Measurements from ENCODE around the gene FMC1. TPM values are rescaled to one million over a fixed set of nuclear protein-coding genes. Genes with fewer than 3 reads are reported as not detected.
"Not testable (repeated sequence)": the region's sequence is repeated elsewhere in the genome, so short reads cannot be mapped to it uniquely, and the experiment has no call there.

The FMC1 gene
- total RNA-seq, 1 experiment from 2014 or later = 24.7 TPM

GRCh38 chr7:139330333-139331030 is 10.7 kb upstream of the FMC1 start:
- Histone ChIP-seq H3K4me3 (ENCODE audit: insufficient read depth, low read depth, low read length) (no peak overlapping the region), H3K36me3 (replicated peaks; ENCODE audit: control insufficient read depth, insufficient read depth, low read length) (no peaks in the 10 kb centered on the region), H3K27me3 (ENCODE audit: control insufficient read depth, insufficient read depth, low read length) (no peaks in the 10 kb centered on the region)
- no peak for DNase-seq

GRCh38 chr7:139332697-139333359 is 8.3 kb upstream of the FMC1 start:
- H3K27me3 ChIP-seq (ENCODE audit: control insufficient read depth, insufficient read depth, low read length) = no peaks in the 10 kb centered on the region

GRCh38 chr7:139333443-139333842 is 7.7 kb upstream of the FMC1 start:
- not testable (repeated sequence) for DNase-seq; H3K27me3 ChIP-seq (ENCODE audit: control insufficient read depth, insufficient read depth, low read length)

More at GRCh38 chr7:139332697-139333359, 8.3 kb upstream of the FMC1 start:
- DNase-seq = no peak
- no peak overlapping the region for H3K4me3 ChIP-seq (ENCODE audit: insufficient read depth, low read depth, low read length)
- no peaks in the 10 kb centered on the region for H3K36me3 ChIP-seq (replicated peaks; ENCODE audit: control insufficient read depth, insufficient read depth, low read length)

DNA sequence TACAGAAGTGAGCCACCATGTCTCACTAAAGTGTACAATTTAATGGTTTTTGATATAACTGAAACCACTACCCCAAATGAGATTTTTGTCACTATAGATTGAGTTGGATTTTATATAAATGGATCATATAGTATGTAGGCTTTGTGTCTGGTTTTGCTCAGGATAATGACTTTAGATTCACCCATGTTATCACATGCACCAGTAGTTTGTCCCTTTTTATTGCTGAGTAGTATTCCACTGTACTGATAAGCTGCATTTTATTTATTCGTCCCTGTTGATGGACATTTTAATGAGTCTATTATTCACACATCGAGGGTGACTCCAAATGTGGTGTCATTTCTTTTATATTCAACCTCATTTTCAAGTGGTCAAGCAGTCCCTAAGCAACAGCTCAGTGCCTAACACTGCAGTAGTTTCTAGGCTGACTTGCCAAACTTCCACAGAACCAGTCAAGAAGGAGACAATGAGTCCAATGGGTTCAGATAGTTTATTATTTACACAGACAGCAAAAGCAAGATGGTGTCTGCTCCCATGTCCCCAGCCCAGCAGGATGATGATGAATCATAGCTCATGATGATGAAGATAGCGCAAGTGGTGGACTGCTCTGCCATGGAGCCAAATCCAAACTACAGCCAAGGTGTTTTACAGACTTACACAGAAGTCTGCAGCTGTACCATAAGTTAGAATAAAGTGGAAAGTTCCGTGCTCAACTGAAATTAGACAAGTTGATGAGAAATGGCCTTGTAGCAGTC is 6.6 kb upstream of the FMC1 start:
- Histone ChIP-seq H3K36me3 (replicated peaks; ENCODE audit: control insufficient read depth, insufficient read depth, low read length) (no peaks in the 10 kb centered on the region), H3K4me3 (ENCODE audit: insufficient read depth, low read depth, low read length) (no peak overlapping the region), H3K27me3 (ENCODE audit: control insufficient read depth, insufficient read depth, low read length) (no peaks in the 10 kb centered on the region)
- DNase-seq = no peak

More at GRCh38 chr7:139333443-139333842, 7.7 kb upstream of the FMC1 start:
- H3K4me3 ChIP-seq (ENCODE audit: insufficient read depth, low read depth, low read length); H3K36me3 ChIP-seq (replicated peaks; ENCODE audit: control insufficient read depth, insufficient read depth, low read length): not testable (repeated sequence)

GRCh38 chr7:139339025-139339424 is 2.1 kb upstream of the FMC1 start:
- H3K27me3 ChIP-seq (ENCODE audit: control insufficient read depth, insufficient read depth, low read length) = no peaks in the 10 kb centered on the region
- H3K36me3 ChIP-seq (replicated peaks; ENCODE audit: control insufficient read depth, insufficient read depth, low read length) = no peaks in the 10 kb centered on the region; the same call in 1 of the 2 replicates
- no peak overlapping the region for H3K4me3 ChIP-seq (ENCODE audit: insufficient read depth, low read depth, low read length)
- no peak for DNase-seq

DNA sequence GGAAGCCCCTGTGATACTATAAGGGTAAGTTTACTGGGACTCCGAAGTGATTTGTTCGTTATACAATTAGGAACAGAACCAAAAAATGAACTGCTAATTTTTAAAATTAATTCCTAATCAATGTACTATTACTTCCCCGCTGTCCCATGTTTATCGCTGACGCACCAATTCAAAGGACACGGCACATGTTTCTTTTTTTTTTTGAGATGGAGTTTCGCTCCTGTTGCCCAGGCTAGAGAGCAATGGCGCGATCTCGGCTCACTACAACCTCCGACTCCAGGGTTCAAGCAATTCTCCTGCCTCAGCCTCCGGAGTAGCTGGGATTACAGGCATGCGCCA is 1.5 kb upstream of the FMC1 start:
- Histone ChIP-seq H3K36me3 (replicated peaks; ENCODE audit: control insufficient read depth, insufficient read depth, low read length) (no peaks in the 10 kb centered on the region; the same call in 1 of the 2 replicates), H3K4me3 (ENCODE audit: insufficient read depth, low read depth, low read length) (peak overlapping the region; percentile 96), H3K27me3 (ENCODE audit: control insufficient read depth, insufficient read depth, low read length) (no peaks in the 10 kb centered on the region)
- no peak for DNase-seq

GRCh38 chr7:139340037-139340807 is 915 bp upstream of the FMC1 start:
- no peaks in the 10 kb centered on the region for H3K27me3 ChIP-seq (ENCODE audit: control insufficient read depth, insufficient read depth, low read length)
- peak overlapping the region; percentile 96 for H3K4me3 ChIP-seq (ENCODE audit: insufficient read depth, low read depth, low read length)
- no peaks in the 10 kb centered on the region; the same call in 1 of the 2 replicates for H3K36me3 ChIP-seq (replicated peaks; ENCODE audit: control insufficient read depth, insufficient read depth, low read length)
- peak; percentile 95 for DNase-seq

GRCh38 chr7:139340808-139341057 is 404 bp upstream of the FMC1 start:
- Histone ChIP-seq H3K36me3 (replicated peaks; ENCODE audit: control insufficient read depth, insufficient read depth, low read length) (peaks cover 1% of the 10 kb centered on the region; the same call in 1 of the 2 replicates), H3K27me3 (ENCODE audit: control insufficient read depth, insufficient read depth, low read length) (no peaks in the 10 kb centered on the region)
- no peak for DNase-seq

DNA sequence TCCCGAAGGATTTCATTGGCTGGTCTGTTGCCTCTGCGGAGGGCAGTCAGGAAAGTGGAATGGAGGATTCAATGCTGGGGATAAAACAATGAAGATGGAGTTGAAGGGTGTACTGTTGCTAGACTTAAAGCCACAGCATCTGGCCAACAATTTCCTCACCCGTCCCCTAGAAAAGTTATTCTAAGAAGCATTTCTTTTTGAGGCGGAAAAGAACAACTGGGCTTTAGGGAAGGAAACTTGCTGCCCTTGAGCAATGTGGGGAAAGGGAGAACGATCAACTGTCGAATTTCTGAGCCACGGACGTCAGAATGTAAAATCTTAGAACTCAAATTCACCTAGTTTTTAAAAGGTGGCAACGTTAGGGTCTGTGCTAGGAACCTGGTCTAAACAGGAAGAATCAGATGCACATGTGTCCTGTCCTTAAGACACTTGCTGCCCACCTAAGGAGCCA is 664 bp downstream of the FMC1 start:
- DNase-seq = no peak
- H3K36me3 ChIP-seq (replicated peaks; ENCODE audit: control insufficient read depth, insufficient read depth, low read length) = peaks cover 3% of the 10 kb centered on the region

More at GRCh38 chr7:139340808-139341057, 404 bp upstream of the FMC1 start:
- H3K4me3 ChIP-seq (ENCODE audit: insufficient read depth, low read depth, low read length) = peak overlapping the region; percentile 96

GRCh38 chr7:139345042-139345441 is 3.9 kb downstream of the FMC1 start:
- peaks cover 3% of the 10 kb centered on the region for H3K36me3 ChIP-seq (replicated peaks; ENCODE audit: control insufficient read depth, insufficient read depth, low read length)
- DNase-seq = no peak
- no peak overlapping the region for H3K4me3 ChIP-seq (ENCODE audit: insufficient read depth, low read depth, low read length)
- H3K27me3 ChIP-seq (ENCODE audit: control insufficient read depth, insufficient read depth, low read length) = no peaks in the 10 kb centered on the region

More for the DNA sequence above, 664 bp downstream of the FMC1 start:
- peak overlapping the region; percentile 96 for H3K4me3 ChIP-seq (ENCODE audit: insufficient read depth, low read depth, low read length)
- H3K27me3 ChIP-seq (ENCODE audit: control insufficient read depth, insufficient read depth, low read length) = no peaks in the 10 kb centered on the region

GRCh38 chr7:139351027-139351426 is 9.9 kb downstream of the FMC1 start:
- H3K27me3 ChIP-seq (ENCODE audit: control insufficient read depth, insufficient read depth, low read length) = no peaks in the 10 kb centered on the region
- DNase-seq = no peak
- H3K36me3 ChIP-seq (replicated peaks; ENCODE audit: control insufficient read depth, insufficient read depth, low read length) = peaks cover 2% of the 10 kb centered on the region
- H3K4me3 ChIP-seq (ENCODE audit: insufficient read depth, low read depth, low read length) = no peak overlapping the region

GRCh38 chr7:139354729-139355128 is 13.6 kb downstream of the FMC1 start:
- DNase-seq = no peak
- no peak overlapping the region for H3K4me3 ChIP-seq (ENCODE audit: insufficient read depth, low read depth, low read length)
- no peaks in the 10 kb centered on the region for H3K27me3 ChIP-seq (ENCODE audit: control insufficient read depth, insufficient read depth, low read length)
- no peaks in the 10 kb centered on the region for H3K36me3 ChIP-seq (replicated peaks; ENCODE audit: control insufficient read depth, insufficient read depth, low read length)

DNA sequence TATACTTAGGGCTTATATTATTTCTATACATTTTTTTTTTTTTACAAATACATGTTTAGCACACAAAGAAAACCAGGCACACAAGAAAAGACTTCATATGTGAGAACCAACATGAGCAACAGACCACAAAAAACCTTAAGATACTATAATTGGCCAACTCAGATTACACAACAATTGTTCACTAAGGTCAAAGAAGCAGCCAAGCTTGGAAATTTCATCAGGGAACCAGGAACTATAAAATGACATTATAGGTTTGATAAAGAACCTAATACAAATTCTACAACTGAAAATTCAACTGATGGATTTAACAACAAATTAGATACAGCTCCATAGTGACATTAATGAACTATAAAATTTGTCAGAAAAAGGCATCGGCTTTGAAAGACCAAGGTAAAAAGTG is 14.2 kb downstream of the FMC1 start:
- DNase-seq = no peak
- no peak overlapping the region for H3K4me3 ChIP-seq (ENCODE audit: insufficient read depth, low read depth, low read length)
- H3K27me3 ChIP-seq (ENCODE audit: control insufficient read depth, insufficient read depth, low read length) = no peaks in the 10 kb centered on the region
- H3K36me3 ChIP-seq (replicated peaks; ENCODE audit: control insufficient read depth, insufficient read depth, low read length) = no peaks in the 10 kb centered on the region

DNA sequence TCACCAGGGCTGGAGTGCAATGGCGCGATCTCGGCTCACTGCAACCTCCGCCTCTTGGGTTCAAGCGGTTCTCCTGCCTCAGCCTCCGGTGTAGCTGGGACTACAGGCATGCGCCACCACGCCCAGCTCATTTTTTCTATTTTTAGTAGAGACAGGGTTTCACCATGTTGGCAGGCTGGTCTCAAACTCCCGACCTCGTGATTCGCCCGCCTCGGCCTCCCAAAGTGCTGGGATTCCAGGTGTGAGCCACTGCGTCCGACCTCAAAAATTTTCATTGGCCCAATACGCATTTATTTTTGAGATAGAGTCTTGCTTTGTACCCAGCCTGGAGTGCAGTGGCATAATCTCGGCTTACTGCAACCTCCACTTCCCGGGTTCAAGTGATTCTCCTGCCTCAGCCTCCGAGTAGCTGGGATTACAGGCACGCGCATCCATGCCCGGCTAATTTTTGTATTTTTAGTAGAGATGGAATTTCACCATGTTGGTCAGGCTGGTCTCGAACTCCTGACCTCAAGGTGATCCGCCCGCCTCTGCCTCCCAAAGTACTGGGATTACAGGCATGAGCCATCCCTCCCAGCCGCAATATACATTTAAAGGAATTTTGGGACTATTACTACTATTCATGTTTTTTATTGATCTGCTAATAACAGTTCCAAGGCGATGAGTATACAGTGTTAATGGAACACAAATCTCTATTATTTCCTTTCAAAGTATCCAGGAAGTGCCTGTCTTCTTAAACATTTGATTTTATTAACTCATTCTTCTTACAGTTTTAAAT is 16.8 kb downstream of the FMC1 start:
- not testable (repeated sequence) for DNase-seq; H3K36me3 ChIP-seq (replicated peaks; ENCODE audit: control insufficient read depth, insufficient read depth, low read length); H3K27me3 ChIP-seq (ENCODE audit: control insufficient read depth, insufficient read depth, low read length)
- H3K4me3 ChIP-seq (ENCODE audit: insufficient read depth, low read depth, low read length) = peak overlapping the region; percentile 99; the same call in 1 of the 2 replicates
